Activated CD4-positive, alpha-beta T cell treated with anti-CD3 and anti-CD28 coated beads, Interleukin-2, Interleukin-4, amounts not matched to agents 100 ng/mL and 50 ng/mL, durations not matched to agents 16 hours and 8 hours (primary cell): ENCODE data around the gene IL12RB2.

Source experiments
- DNase-seq: peaks from one replicate; pipeline ENCODE4 v3.0.0-alpha.2; 2020; ENCODE audit warnings: low spot score

Gene IL12RB2

GRCh38 chr1:67307251-67308060, at the start of gene IL12RB2:
TSS of gene IL12RB2 (plus strand) at chr1:67307873. CDS start at chr1:67320369, 12,496 bp downstream.
- peak; percentile 86 for DNase-seq

GRCh38 chr1:67261680-67262079, 46.0 kb upstream of the IL12RB2 start:
- DNase-seq, result peak; percentile 33

- DNase-seq, result no peak
These were observed 44.9 kb upstream of the IL12RB2 start for GRCh38 chr1:67262735-67263134.

GRCh38 chr1:67264152-67264551, 43.5 kb upstream of the IL12RB2 start:
- DNase-seq, result no peak

- DNase-seq, result no peak
These were observed 42.8 kb upstream of the IL12RB2 start for GRCh38 chr1:67264899-67265298.

GRCh38 chr1:67269061-67269460, 38.6 kb upstream of the IL12RB2 start:
- no peak for DNase-seq

- DNase-seq, result peak; percentile 58
These were observed 37.1 kb upstream of the IL12RB2 start for GRCh38 chr1:67270541-67270940.

- no peak for DNase-seq
These were observed 34.1 kb upstream of the IL12RB2 start for GRCh38 chr1:67273591-67273990.

- peak; percentile 92 for DNase-seq
These were observed 32.9 kb upstream of the IL12RB2 start for GRCh38 chr1:67274623-67275325.

GRCh38 chr1:67280696-67281095, 27.0 kb upstream of the IL12RB2 start:
- no peak for DNase-seq

- DNase-seq, result no peak
These were observed 26.4 kb upstream of the IL12RB2 start for GRCh38 chr1:67281244-67281643.

GRCh38 chr1:67285780-67286488, 21.7 kb upstream of the IL12RB2 start:
- peak; percentile 65 for DNase-seq

GRCh38 chr1:67290236-67290635, 17.4 kb upstream of the IL12RB2 start:
- DNase-seq, result no peak

- peak; percentile 76 for DNase-seq
These were observed 12.6 kb upstream of the IL12RB2 start for GRCh38 chr1:67294836-67295617.

- DNase-seq, result no peak
These were observed 8.9 kb upstream of the IL12RB2 start for GRCh38 chr1:67298762-67299161.

- no peak for DNase-seq
These were observed 8.4 kb upstream of the IL12RB2 start for GRCh38 chr1:67299296-67299695.

GRCh38 chr1:67300561-67300960, 7.1 kb upstream of the IL12RB2 start:
- DNase-seq, result no peak

GRCh38 chr1:67304023-67304422, 3.6 kb upstream of the IL12RB2 start:
- peak; percentile 77 for DNase-seq

- no peak for DNase-seq
These were observed 1.1 kb upstream of the IL12RB2 start for GRCh38 chr1:67306547-67306946.

GRCh38 chr1:67308136-67308535, 463 bp downstream of the IL12RB2 start:
- no peak for DNase-seq

- DNase-seq, result no peak
These were observed 4.9 kb downstream of the IL12RB2 start for GRCh38 chr1:67312615-67313014.
